ENCODE results near the gene UBE2D2. TPM values are rescaled to one million over a fixed set of nuclear protein-coding genes. Genes with fewer than 3 reads are reported as not detected.
A peak's percentile ranks its signal among the peaks of the same experiment; 100 is the strongest.

Gene UBE2D2
- total RNA-seq, 2 experiments from 2014 or later = 271 to 285 TPM

GRCh38 chr5:139645430-139645871, 84.3 kb downstream of the UBE2D2 start:
- intact Hi-C loops (cut with micrococcal nuclease) = no loop called here
- ChIA-PET CTCF (interaction anchor here (0.9 to 2.0 kb wide), 6 partner anchors 11 to 208 kb away, joined by 3 to 9 read pairs (median 6); no protein-coding TSS in a partner anchor), POLR2A (no interaction called here)
- Mint-ChIP-seq H3K4me1 (ENCODE audit: low read depth) (peaks cover 7% of the 10 kb centered on the region), H3K36me3 (no peaks in the 10 kb centered on the region), H3K27me3 (peaks cover 26% of the 10 kb centered on the region), H3K9me3 (no peaks in the 10 kb centered on the region), H3K27ac (no peak overlapping the region), H3K4me3 (no peak overlapping the region)
- DNase-seq = no peak

DNA sequence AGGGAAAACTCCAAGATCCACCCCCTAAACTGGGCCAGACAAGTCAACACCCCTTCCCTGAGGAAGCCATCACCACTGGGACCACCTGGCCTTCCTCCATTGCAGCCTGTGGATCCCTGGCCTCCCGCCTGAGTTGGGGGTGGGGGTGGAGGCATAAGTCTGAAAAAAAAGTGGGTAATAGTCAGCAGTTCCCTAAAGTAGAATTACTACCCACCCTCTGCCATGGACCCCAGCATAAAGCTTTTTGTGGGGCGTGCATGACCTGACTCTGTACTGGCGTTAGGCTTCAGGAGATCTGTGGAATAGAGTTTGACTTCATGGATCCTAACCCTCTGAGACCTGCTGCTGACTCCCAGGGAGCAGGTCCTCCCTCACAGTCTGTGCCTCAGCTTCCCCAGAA, 85.0 kb downstream of the UBE2D2 start:
- H3K4me3 Mint-ChIP-seq = no peak overlapping the region
- no peak overlapping the region for H3K27ac Mint-ChIP-seq
- intact Hi-C loops (cut with micrococcal nuclease) = no loop called here

DNA sequence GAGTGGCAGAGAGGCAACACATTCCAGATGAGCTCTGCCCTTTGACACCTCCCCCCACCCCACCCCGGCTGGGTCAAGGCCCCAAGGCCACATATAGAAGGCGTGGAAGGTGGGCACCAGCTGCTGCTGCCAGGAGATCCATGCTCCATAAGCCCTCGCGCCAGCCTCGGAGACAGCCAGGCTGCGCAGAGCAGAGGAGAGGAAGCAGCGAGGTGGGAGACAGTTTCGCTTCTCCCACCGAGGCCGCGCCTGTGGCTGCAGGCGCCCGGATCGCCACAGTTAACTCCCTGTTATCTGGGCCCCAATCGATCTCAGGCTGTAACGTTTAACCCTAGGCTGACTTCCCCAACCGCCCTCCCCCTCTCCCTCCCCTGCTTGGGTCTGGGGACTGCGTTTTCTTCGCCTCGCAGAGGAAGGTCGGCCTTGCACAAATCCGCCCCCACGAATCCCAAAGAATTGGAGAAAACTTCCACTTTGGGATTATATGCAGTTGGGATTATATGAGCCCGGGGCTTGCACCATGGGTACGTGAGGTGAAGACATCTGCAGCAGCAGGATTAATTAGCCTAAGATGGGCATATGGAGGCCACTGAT, 85.9 kb downstream of the UBE2D2 start:
- peaks cover 39% of the 10 kb centered on the region for H3K27me3 Mint-ChIP-seq
- DNase-seq = no peak
- H3K36me3 Mint-ChIP-seq = no peaks in the 10 kb centered on the region
- no peak overlapping the region for H3K27ac Mint-ChIP-seq
- peaks cover 14% of the 10 kb centered on the region for H3K4me1 Mint-ChIP-seq (ENCODE audit: low read depth)
- ChIA-PET CTCF (interaction anchor here (1.1 to 1.5 kb wide), 3 partner anchors 10 to 13 kb away, joined by 3 to 6 read pairs (median 5); no protein-coding TSS in a partner anchor), POLR2A (no interaction called here)
- no peaks in the 10 kb centered on the region for H3K9me3 Mint-ChIP-seq
- intact Hi-C loops (cut with micrococcal nuclease) = no loop called here
- no peak overlapping the region for H3K4me3 Mint-ChIP-seq

More for the DNA sequence above, 85.0 kb downstream of the UBE2D2 start:
- DNase-seq = no peak
- peaks cover 7% of the 10 kb centered on the region for H3K4me1 Mint-ChIP-seq (ENCODE audit: low read depth)
- no peaks in the 10 kb centered on the region for H3K9me3 Mint-ChIP-seq
- H3K27me3 Mint-ChIP-seq = peaks cover 31% of the 10 kb centered on the region
- ChIA-PET CTCF (interaction anchor here (1.1 to 2.0 kb wide), 2 partner anchors 14 to 120 kb away, joined by 4 to 7 read pairs; no protein-coding TSS in a partner anchor), POLR2A (no interaction called here)
- no peaks in the 10 kb centered on the region for H3K36me3 Mint-ChIP-seq

DNA sequence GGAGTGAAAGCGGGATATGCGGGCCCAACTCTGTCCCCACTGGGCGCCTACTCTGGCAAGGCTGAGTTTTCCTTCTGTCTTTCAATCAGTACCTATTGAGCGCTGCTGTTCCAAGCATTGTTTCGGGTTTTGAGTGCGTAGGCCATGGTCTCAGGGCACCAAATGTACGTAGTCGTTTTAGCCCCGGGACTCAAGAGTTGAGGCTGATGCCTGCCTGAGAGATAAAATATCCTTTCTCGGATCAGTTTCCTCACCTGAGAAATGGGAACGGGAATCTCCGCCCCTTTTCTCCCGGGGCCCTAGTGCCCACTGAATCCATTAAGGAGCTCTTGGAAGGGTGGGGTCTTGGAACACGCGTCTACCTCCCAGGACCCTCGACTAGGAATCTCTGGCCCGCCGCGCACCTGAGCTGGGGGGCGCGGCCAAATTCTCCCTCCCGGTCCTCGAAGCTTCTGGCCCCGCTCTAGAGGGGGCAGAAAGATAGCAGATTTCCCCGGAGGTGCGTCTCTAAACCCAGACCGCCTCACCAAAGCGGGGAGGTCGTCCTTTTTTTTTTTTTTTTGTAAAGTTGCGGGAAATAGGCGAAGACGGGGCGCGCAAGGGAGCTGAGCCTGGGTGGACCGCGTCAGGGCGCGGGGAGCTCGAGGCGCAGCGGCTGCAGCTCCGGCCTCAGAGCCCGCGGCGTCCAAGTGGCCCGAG, 86.5 kb downstream of the UBE2D2 start:
- POLR2A ChIA-PET = interaction anchor here (0.6 to 1.2 kb wide), 2 partner anchors 10 to 42 kb away, joined by 3 to 13 read pairs; no protein-coding TSS in a partner anchor
- CTCF ChIA-PET = interaction anchor here (0.8 to 2.1 kb wide), 7 partner anchors 8 to 118 kb away, joined by 3 to 7 read pairs (median 3); no protein-coding TSS in a partner anchor
- Mint-ChIP-seq H3K4me3 (no peak overlapping the region), H3K27ac (no peak overlapping the region), H3K36me3 (no peaks in the 10 kb centered on the region), H3K4me1 (ENCODE audit: low read depth) (peaks cover 21% of the 10 kb centered on the region), H3K27me3 (peaks cover 44% of the 10 kb centered on the region), H3K9me3 (no peaks in the 10 kb centered on the region)
- intact Hi-C loops (cut with micrococcal nuclease) = loop anchor here (1.0 kb wide), 1 partner anchor 10 kb away; no protein-coding TSS in a partner anchor
- no peak for DNase-seq

DNA sequence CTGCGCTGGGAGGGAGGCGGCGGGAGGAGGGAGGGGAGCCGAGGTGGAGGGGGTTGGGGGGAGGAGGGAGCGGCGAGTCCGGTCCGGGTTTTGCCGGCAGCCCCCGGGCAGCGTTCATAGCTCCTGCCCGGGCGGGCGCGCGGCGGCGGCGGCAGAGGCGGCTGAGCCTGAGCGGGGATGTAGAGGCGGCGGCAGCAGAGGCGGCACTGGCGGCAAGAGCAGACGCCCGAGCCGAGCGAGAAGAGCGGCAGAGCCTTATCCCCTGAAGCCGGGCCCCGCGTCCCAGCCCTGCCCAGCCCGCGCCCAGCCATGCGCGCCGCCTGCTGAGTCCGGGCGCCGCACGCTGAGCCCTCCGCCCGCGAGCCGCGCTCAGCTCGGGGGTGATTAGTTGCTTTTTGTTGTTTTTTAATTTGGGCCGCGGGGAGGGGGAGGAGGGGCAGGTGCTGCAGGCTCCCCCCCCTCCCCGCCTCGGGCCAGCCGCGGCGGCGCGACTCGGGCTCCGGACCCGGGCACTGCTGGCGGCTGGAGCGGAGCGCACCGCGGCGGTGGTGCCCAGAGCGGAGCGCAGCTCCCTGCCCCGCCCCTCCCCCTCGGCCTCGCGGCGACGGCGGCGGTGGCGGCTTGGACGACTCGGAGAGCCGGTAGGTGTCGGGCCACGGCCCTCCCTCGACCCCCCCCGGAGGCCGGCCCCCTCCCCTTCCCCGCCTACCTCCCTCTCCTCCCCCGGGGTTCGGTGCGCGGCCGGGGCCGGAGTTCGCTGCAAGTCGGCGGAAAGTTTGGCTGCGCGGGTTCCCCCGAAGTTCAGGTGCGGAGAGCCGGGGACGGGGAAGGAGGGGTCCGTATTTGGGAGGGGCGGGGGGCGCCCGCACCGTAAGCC, 87.3 kb downstream of the UBE2D2 start, which contains the start of gene CXXC5:
CXXC5 (plus strand) TSS at position 145 of the 877 bp plus-strand sequence. CDS start 32,175 bp downstream, outside the sequence.
- Mint-ChIP-seq H3K27me3 (peaks cover 48% of the 10 kb centered on the region), H3K4me1 (ENCODE audit: low read depth) (peaks cover 23% of the 10 kb centered on the region), H3K27ac (no peak within 1 kb of the TSS), H3K36me3 (no peaks in the 10 kb centered on the region), H3K4me3 (peak within 1 kb of the TSS; percentile 9), H3K9me3 (no peaks in the 10 kb centered on the region)
- ChIA-PET CTCF (interaction anchor here (0.8 to 2.1 kb wide), 7 partner anchors 9 to 117 kb away, joined by 3 to 7 read pairs (median 3); no protein-coding TSS in a partner anchor), POLR2A (interaction anchor here (0.6 to 1.2 kb wide), 2 partner anchors 11 to 43 kb away, joined by 3 to 13 read pairs; no protein-coding TSS in a partner anchor)
- intact Hi-C loops (cut with micrococcal nuclease) = loop anchor here (1.0 kb wide), 1 partner anchor 11 kb away; no protein-coding TSS in a partner anchor
- DNase-seq = peak; percentile 50

DNA sequence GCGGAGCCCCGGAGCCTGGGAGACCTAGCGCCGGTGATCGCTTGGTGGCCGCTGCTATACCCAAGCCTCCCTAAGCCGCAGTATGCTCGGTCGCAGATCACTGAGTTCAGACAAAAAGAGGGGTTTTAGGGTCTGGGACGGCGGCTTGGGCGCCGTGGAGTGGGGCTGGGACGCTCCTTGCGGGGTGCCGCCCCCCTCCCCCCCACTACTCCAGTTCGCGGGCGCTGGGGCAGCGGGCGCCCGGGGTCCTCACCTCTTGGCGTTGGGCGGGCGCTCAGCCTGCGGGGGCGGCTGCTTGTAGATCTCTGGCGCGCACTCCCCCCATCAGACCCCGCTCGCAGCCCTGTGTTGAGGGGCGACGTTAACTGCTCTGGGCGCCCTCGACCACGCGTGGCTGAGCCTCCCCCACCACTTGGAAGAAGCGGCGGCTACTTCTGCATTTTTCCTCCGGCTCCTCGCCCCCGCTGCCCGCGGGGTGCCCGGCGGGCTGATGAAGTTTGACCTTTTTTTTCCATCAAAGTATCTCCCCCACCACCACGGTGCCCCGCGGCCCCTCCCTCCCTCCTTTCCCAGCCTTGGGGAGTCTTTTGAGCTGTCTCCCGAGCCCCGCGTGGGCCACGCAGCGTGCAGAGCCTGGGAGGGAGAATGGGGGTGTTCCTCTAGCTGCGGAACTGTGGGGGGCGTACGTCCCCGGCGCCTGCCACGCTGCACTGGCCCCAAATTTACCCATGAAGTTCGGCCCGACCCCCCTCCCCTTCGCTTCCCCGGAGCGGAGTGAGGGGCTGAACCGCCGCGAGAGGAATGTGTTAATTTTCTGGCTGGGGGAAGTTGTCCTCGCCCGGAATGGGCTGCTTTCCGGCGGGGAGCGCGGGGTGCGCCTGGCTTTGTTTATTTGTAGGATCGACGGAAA, 88.2 kb downstream of the UBE2D2 start:
- intact Hi-C loops (cut with micrococcal nuclease) = no loop called here
- Mint-ChIP-seq H3K36me3 (no peaks in the 10 kb centered on the region), H3K4me1 (ENCODE audit: low read depth) (peaks cover 23% of the 10 kb centered on the region), H3K27ac (no peak overlapping the region), H3K4me3 (peak overlapping the region; percentile 52), H3K9me3 (no peaks in the 10 kb centered on the region), H3K27me3 (peaks cover 52% of the 10 kb centered on the region)
- POLR2A ChIA-PET = interaction anchor here (0.8 kb wide), 1 partner anchor 11 kb away, joined by 3 read pairs; no protein-coding TSS in a partner anchor
- DNase-seq = no peak
- CTCF ChIA-PET = interaction anchor here (0.8 to 2.6 kb wide), 5 partner anchors 12 to 116 kb away, joined by 3 to 9 read pairs (median 5); no protein-coding TSS in a partner anchor

DNA sequence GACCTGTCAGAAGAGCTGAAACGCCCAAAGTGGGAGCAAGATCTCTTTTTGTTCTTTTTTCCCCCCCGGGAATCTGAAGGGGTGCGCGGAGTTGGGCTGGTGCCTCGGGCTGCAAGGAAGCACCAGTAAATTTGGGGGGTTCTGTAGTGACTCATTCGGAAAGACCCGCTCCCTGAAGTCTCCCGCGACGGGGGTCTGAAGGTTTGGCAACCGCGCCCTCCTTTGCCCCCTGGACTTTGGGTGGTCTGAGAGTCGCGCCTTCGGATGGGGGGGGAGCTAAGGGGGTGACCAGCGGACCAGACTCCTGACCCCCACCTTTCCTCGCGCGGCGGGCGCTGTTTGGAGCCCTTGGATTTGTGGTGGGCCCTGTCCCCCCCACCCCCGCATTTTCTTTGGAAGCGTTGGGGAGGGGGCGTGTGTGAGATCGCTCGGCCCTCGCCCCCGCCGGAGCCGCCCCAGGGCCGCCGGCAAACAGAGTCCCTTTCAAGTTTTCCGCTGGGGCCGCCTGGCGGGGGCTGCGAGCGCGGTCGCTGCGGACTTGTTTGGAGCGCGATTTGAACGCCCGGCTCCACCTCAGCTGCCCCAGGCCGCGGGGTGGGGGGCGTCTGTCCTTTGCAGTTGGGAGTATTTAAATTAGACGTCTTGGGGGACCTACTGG, 89.0 kb downstream of the UBE2D2 start:
- DNase-seq = peak; percentile 37
- H3K36me3 Mint-ChIP-seq = no peaks in the 10 kb centered on the region
- H3K4me1 Mint-ChIP-seq (ENCODE audit: low read depth) = peaks cover 23% of the 10 kb centered on the region
- ChIA-PET CTCF (interaction anchor here (0.8 to 2.6 kb wide), 6 partner anchors 13 to 319 kb away, joined by 3 to 9 read pairs (median 3); no protein-coding TSS in a partner anchor), POLR2A (interaction anchor here (0.8 kb wide), 1 partner anchor 12 kb away, joined by 3 read pairs; no protein-coding TSS in a partner anchor)
- intact Hi-C loops (cut with micrococcal nuclease) = no loop called here
- peak overlapping the region; percentile 52 for H3K4me3 Mint-ChIP-seq
- no peak overlapping the region for H3K27ac Mint-ChIP-seq
- peaks cover 52% of the 10 kb centered on the region for H3K27me3 Mint-ChIP-seq
- H3K9me3 Mint-ChIP-seq = no peaks in the 10 kb centered on the region

- H3K27ac Mint-ChIP-seq = no peak overlapping the region
- peaks cover 23% of the 10 kb centered on the region for H3K4me1 Mint-ChIP-seq (ENCODE audit: low read depth)
- no peaks in the 10 kb centered on the region for H3K9me3 Mint-ChIP-seq
- DNase-seq = no peak
- H3K36me3 Mint-ChIP-seq = no peaks in the 10 kb centered on the region
- intact Hi-C loops (cut with micrococcal nuclease) = no loop called here
- H3K4me3 Mint-ChIP-seq = no peak overlapping the region
- H3K27me3 Mint-ChIP-seq = peaks cover 53% of the 10 kb centered on the region
- CTCF ChIA-PET = interaction anchor here (0.6 to 2.6 kb wide), 6 partner anchors 15 to 318 kb away, joined by 3 to 9 read pairs (median 4); no protein-coding TSS in a partner anchor
- POLR2A ChIA-PET = no interaction called here
These were observed 89.5 kb downstream of the UBE2D2 start for GRCh38 chr5:139650689-139651042.

DNA sequence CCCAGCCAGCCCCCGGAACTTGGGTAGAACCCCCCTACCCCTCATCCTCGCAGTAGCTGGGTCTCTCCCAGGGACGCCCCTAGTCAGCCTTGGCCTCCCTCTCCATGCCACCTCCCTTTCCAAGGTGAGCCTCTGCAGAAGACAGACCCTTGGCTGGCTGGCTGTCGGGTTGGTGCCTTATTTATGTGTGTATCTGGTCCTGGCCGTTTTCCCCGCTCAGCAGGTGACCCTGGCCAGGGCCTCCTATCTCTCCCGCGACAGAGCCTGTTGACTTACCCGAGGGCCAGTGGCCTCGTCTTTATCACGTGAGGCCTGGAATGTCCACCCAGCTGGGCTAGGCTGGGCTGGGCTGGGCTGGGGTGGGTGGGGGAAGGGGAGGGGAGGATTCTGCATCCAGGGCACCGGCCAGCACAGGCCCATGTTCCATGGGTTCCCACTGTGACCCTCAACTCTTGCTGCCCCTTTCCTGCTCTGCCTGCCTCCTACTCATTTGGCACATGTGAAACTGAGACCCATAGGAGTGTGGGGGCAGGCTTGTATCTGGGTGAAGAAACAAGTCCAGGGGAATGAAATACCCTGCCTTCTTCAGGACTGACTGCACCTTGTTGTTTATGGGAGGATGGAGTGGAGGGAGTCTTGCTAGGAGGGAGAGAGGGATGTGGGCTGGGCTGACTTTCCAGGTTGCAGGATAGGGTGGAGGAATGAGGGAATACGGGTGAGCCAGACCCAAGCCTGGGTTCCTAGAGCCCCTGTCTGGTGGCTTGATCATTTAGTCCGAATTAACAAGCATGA, 90.1 kb downstream of the UBE2D2 start:
- intact Hi-C loops (cut with micrococcal nuclease) = no loop called here
- ChIA-PET POLR2A (no interaction called here), CTCF (interaction anchor here (0.6 to 2.6 kb wide), 6 partner anchors 16 to 318 kb away, joined by 3 to 9 read pairs (median 4); no protein-coding TSS in a partner anchor)
- no peaks in the 10 kb centered on the region for H3K9me3 Mint-ChIP-seq
- peaks cover 51% of the 10 kb centered on the region for H3K27me3 Mint-ChIP-seq
- no peak overlapping the region for H3K27ac Mint-ChIP-seq
- no peak overlapping the region for H3K4me3 Mint-ChIP-seq
- peaks cover 23% of the 10 kb centered on the region for H3K4me1 Mint-ChIP-seq (ENCODE audit: low read depth)
- DNase-seq = no peak
- no peaks in the 10 kb centered on the region for H3K36me3 Mint-ChIP-seq
